Mucosa of rectum (tissue), 2 donors: ENCODE measurements around the gene NFIC.
"Not testable (repeated sequence)": the region's sequence is repeated elsewhere in the genome, so short reads cannot be mapped to it uniquely, and the experiment has no call there.

Experiments used
- H3K27ac ChIP-seq, 2 donors: one replicate each; pipeline ENCODE4 v1.7.0; 2013; ENCODE audit warnings: inconsistent platforms in 2 of 2, low read depth in 2 of 2, low read length in 2 of 2
- H3K27me3 ChIP-seq, 2 donors: one replicate each; pipeline ENCODE4 v1.7.0; 2013; ENCODE audit warnings: low read length in 2 of 2; ENCODE audit not compliant: control insufficient read depth in 2 of 2, insufficient read depth in 2 of 2
- H3K36me3 ChIP-seq, 2 donors: one replicate each; pipeline ENCODE4 v1.7.0; 2013; ENCODE audit warnings: low read length in 2 of 2; ENCODE audit not compliant: control insufficient read depth in 2 of 2, insufficient read depth in 2 of 2
- H3K4me1 ChIP-seq, 2 donors: one replicate each; pipeline ENCODE4 v1.7.0; 2013; ENCODE audit warnings: low read length in 2 of 2, mild to moderate bottlenecking in 1 of 2; ENCODE audit not compliant: control insufficient read depth in 2 of 2, insufficient read depth in 2 of 2
- H3K4me3 ChIP-seq, 2 donors: one replicate each; pipeline ENCODE4 v1.7.0; 2013; ENCODE audit warnings: low read length in 2 of 2
- H3K9ac ChIP-seq, 2 donors: one replicate each; pipeline ENCODE4 v1.7.0; 2013; ENCODE audit warnings: low read length in 2 of 2, low read depth in 1 of 2, mild to moderate bottlenecking in 1 of 2
- H3K9me3 ChIP-seq, 2 donors: one replicate each; pipeline ENCODE4 v1.7.0; 2013; ENCODE audit warnings: low read length in 2 of 2; ENCODE audit not compliant: control insufficient read depth in 2 of 2
- donor health status: healthy.
- donor health status: Normal muscosa, but diverticular disease.

NFIC gene

DNA sequence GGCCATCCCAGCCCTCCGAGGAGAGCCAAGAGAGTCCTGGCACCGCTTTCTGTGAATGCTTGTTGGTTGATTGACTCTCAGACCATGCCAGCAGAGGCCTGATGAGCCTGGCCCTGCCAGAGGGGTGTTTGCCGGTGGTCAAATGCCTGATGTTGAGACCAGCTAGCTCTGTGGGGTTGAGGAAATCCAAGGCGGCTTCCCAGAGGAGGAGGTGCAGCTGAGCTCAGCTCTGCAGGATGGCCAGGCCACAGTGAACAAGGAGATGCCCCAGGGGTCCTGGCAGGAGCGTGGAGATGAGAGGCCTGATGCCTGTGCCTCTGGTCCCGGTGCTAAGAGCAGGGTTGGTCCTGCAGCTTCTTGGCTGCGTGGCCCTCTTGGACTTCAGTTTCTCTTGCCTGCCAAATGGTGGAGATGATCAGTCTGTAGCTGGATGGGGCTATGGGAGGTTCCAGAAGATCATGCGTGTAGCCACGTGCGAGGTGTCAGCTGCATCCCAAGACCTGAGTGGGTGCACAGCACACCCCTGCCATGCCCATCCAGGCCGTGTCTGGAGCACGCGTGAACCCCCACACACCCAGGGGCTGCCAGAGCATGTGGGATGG lies 16.8 kb downstream of the NFIC start:
- no peak overlapping the region for H3K9ac ChIP-seq
- peak overlapping the region in 1 of 2 donors; percentile 6 for H3K27ac ChIP-seq
- no peaks in the 10 kb centered on the region for H3K9me3 ChIP-seq
- peaks cover 7 to 11% of the 10 kb centered on the region in 2 donors for H3K36me3 ChIP-seq
- H3K4me3 ChIP-seq: no peak overlapping the region
- peaks cover 17 to 29% of the 10 kb centered on the region in 2 donors for H3K4me1 ChIP-seq
- no peaks in the 10 kb centered on the region for H3K27me3 ChIP-seq

DNA sequence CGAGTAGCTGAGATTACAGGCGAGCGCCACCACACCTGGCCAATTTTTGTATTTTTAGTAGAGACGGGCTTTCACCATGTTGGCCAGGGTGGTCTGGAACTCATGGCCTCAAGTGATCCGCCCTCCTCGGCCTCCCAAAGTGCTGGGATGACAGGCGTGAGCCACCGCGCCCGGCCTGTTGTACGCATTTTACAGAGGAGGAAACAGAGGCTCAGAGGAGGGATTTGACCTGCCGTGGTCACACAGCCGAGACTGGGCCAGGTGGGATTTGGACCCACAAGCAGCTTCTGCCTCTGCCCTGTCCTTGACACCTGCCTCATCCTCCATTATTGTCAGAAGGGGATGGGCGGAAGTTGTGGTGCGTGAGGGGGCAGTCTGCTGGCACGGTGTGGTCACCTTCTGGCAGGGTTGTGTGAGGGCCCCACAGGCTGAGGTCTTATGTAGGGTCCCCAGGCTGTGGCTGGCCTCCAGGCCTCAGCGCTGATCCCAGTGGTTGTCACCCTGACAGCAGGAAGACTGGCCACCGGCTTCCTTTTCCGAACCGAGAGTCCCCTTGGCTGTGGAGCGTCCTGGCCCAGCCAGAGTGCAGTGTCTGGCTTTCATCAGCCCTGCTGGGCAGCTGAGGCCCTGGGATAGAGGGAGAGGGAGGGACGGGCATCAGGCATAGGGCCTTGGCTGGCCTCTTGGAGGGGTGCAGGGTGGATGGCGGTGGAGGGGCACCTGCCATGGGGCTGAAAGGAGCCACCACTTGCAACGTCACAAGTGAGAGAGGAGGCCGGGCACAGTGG lies 20.3 kb downstream of the NFIC start:
- Histone ChIP-seq H3K27ac (peak overlapping the region; percentile 20 to 58), H3K4me3 (no peak overlapping the region), H3K9ac (peak overlapping the region in 1 of 2 donors; percentile 14), H3K4me1 (peaks cover 19 to 41% of the 10 kb centered on the region in 2 donors), H3K36me3 (peaks cover 7 to 11% of the 10 kb centered on the region in 2 donors), H3K27me3 (no peaks in the 10 kb centered on the region), H3K9me3 (no peaks in the 10 kb centered on the region)

DNA sequence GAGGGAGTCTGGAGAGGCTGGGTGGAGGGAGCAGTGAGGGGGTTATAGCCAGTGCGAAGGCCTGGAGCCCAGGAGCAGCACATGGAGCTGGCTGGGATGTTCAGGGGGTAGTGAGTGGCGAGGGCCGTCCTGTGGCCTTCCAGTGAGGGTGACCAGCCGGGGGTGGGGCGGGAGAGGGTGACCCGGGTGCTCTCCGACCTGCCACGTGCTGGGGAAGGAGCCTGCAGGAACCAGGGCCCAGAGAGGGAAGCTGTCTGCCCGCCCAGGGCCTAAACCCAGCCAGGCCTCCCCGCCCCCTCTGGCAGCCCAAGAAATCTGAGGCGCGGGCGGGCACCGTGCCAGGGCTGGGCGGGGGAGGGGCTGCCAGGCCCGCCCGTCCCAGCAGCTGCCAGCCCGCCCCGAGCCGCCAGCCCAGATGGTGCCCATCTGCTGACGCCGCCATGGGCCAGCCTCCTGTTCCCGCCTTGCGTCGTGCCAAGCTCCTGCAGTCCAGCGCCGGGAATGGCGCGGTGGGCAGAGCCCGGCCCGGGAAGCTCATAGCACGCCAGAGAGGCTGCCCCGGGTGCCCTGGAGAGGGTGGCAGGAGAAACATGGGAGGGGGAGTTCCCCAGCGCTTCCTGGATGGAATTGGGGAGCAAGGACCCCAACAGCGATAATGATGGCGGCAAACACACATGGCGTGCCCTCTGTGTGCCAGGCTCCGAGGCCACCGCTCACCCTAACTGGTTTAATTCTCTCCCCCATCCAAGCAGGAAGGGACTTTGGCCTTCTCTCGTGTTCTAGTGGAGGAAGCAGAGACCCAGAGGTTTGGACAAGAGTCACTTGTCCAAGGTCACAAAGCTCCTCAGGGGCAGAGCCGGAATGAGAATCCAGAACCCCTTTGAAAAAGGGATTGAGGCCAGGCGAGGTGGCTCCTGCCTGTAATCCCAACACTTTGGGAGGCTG lies 21.5 kb downstream of the NFIC start:
- Histone ChIP-seq H3K36me3 (peaks cover 0 to 4% of the 10 kb centered on the region in 2 donors), H3K27me3 (no peaks in the 10 kb centered on the region), H3K4me3 (peak overlapping the region; percentile 48 to 53), H3K27ac (peak overlapping the region; percentile 74 to 83), H3K9ac (peak overlapping the region; percentile 48 to 50), H3K9me3 (no peaks in the 10 kb centered on the region), H3K4me1 (peaks cover 19 to 38% of the 10 kb centered on the region in 2 donors)

DNA sequence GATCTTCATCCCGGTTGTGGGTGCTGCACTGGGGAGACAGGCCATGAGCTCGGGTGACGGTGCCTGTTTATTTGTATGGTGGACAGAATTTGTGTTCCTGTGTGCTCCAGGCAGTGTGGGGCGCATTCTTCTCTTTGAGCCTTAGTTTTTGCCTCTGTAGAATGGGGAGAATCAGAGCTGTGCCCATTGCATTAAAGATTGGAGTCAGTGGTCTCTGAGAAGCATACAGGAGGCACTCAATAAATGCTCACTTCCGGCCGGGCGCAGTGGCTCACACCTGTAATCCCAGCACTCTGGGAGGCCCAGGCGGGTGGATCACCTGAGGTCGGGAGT lies 23.0 kb downstream of the NFIC start:
- H3K27me3 ChIP-seq: no peaks in the 10 kb centered on the region
- H3K4me1 ChIP-seq: peaks cover 19 to 30% of the 10 kb centered on the region in 2 donors
- H3K4me3 ChIP-seq: no peak overlapping the region
- no peak overlapping the region for H3K9ac ChIP-seq
- no peaks in the 10 kb centered on the region for H3K9me3 ChIP-seq
- H3K36me3 ChIP-seq: no peaks in the 10 kb centered on the region
- H3K27ac ChIP-seq: peak overlapping the region; percentile 74 to 83

DNA sequence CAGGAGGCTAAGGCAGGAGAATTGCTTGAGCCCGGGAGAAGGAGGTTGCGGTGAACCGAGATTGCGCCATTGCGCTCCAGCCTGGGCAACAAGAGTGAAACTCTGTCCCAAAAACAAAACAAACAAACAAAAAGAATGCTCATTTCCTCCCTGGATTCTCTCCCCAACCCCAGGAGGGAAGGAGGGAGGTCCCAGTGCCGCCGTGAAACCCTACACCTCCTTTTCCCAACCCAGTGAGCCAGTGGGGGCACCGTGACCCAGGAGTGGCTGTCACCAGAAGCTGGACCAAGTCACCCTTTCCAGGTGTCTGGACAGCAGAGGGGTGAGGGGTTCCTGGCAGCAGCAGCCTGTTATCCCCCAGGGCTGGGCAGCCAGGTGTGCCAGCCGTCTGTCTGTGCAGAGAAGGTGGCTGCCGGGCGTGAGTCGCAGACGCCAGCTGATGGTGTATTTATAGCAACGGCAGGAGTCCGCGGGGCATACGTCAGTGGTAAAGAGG lies 23.5 kb downstream of the NFIC start:
- Histone ChIP-seq H3K27me3 (no peaks in the 10 kb centered on the region), H3K4me1 (peaks cover 19 to 30% of the 10 kb centered on the region in 2 donors), H3K9me3 (no peaks in the 10 kb centered on the region), H3K27ac (peak overlapping the region in 1 of 2 donors; percentile 35), H3K36me3 (no peaks in the 10 kb centered on the region), H3K4me3 (no peak overlapping the region), H3K9ac (no peak overlapping the region)

DNA sequence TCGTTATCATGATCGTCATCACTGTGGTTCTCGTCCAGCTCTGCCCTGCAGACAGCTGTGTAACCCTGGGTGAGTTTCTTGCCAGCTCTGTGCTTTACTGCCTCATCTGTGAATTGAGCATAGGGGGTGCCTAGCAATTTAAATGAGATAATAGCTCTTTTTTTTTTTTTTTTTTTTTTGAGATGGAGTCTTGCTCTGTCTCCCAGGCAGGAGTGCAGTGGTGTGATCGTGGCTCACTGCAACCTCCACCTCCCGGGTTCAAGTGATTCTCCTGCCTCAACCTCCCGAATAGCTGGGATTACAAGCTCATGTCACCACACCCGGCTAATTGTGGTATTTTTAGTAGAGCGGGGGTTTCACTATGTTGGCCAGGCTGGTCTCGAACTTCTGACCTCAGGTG lies 25.5 kb downstream of the NFIC start:
- not testable (repeated sequence) for H3K36me3 ChIP-seq, H3K27ac ChIP-seq, H3K9me3 ChIP-seq, H3K4me3 ChIP-seq, H3K27me3 ChIP-seq, H3K9ac ChIP-seq
- H3K4me1 ChIP-seq: peaks cover 12 to 24% of the 10 kb centered on the region in 2 donors

DNA sequence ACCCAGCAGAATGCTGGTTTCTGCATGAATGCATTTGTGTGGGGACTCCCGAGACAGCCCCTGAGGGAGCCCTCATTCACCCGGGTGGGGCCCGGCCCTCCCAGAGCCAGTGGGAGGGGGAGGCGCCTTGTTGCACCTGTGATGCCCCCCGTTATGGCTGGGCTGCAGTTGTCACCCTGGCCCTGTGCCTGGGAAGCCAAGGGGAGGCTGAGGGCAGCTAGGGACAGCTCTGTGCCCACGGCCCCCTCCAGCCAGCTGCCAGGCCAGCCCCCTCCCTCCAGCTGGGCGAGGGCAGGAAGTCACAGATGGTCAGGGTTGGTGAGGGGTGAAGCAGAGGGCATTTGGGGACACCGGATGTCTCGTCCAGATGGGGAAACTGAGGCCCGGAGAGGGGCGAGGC lies 26.1 kb downstream of the NFIC start:
- Histone ChIP-seq H3K27ac (no peak overlapping the region), H3K4me1 (peaks cover 14 to 25% of the 10 kb centered on the region in 2 donors), H3K9ac (no peak overlapping the region), H3K36me3 (no peaks in the 10 kb centered on the region), H3K9me3 (no peaks in the 10 kb centered on the region), H3K4me3 (no peak overlapping the region), H3K27me3 (no peaks in the 10 kb centered on the region)

DNA sequence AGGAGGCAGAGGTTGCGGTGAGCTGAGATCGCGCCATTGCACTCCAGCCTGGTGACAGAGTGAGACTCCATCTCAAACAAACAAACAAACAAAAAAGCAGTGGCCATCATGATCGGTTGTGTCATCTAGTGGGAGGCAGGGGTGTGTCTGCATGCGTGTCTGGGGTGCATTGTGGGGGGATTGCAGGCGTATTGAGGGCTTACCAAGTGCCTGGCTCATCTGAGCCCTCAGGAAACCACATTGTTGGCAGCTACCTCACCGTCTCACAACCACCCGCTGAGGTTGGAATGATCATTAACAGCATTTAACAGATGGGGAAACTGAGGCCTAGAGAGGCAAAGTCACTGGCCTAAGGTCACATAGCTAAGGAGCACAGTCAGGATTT lies 30.5 kb downstream of the NFIC start:
- peaks cover 20 to 22% of the 10 kb centered on the region in 2 donors for H3K4me1 ChIP-seq
- H3K4me3 ChIP-seq: no peak overlapping the region
- H3K27ac ChIP-seq: peak overlapping the region; percentile 81 to 85
- no peaks in the 10 kb centered on the region for H3K36me3 ChIP-seq
- H3K27me3 ChIP-seq: no peaks in the 10 kb centered on the region
- peak overlapping the region in 1 of 2 donors; percentile 53 for H3K9ac ChIP-seq
- H3K9me3 ChIP-seq: no peaks in the 10 kb centered on the region

DNA sequence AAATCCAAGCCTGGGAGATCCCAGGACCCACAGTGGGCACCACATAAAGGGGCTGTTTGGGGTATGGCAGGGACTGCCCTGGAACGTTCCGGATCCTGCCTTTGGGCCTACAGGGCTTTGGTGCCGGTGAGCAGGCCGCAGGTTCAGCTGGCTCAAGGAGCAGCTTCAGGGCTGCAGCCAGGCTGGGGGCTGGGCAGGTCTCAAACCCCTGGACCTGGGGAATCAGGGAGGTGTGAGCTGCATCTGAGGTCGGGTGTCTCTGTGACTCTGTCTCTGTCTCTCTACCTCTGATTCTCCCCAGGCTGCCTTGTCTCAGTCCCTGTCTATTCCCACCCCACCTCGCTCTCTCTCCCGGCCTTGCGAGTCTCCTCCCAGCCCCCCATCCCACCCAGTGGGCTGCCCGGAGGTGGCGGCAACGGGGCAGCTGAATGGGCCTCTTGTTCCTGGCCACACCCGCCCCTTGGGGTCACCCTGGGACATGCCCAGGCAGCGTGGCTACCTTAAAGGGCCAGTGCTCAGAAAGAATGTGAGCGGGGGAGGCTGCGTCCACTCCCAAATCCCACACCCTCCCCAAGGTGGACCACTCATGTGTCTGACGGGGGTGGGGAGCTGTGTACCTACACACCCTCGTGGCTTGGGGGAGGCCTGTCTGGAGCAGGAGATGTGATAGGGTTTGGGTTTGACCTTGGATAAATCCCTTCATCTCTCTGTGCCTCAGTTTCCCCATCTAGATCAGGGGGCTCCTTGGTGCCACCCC lies 31.1 kb downstream of the NFIC start:
- no peaks in the 10 kb centered on the region for H3K9me3 ChIP-seq
- no peaks in the 10 kb centered on the region for H3K36me3 ChIP-seq
- H3K27me3 ChIP-seq: no peaks in the 10 kb centered on the region
- H3K27ac ChIP-seq: peak overlapping the region; percentile 81 to 85
- peak overlapping the region; percentile 31 to 57 for H3K4me3 ChIP-seq
- H3K9ac ChIP-seq: peak overlapping the region; percentile 44 to 53
- peaks cover 20 to 22% of the 10 kb centered on the region in 2 donors for H3K4me1 ChIP-seq
